Lower leg skin (tissue), 4 donors: ENCODE measurements around the gene KLHL4. TPM values are rescaled to one million over a fixed set of nuclear protein-coding genes. Genes with fewer than 3 reads are reported as not detected.
"Not testable (repeated sequence)": the region's sequence is repeated elsewhere in the genome, so short reads cannot be mapped to it uniquely, and the experiment has no call there.

ENCODE experiments used
- DNase-seq, 2 donors: peaks; one replicate each; pipeline ENCODE4 v3.0.0-alpha.2; 2019; ENCODE audit warnings: low spot score in 2 of 2
- H3K4me3 ChIP-seq: fragments of 200-600 bp; sonication (generic); 2 replicates; pipeline ENCODE4 v1.5.1; 2017; ENCODE audit warnings: mild to moderate bottlenecking, low read depth; ENCODE audit not compliant: poor library complexity, severe bottlenecking
- POLR2A ChIP-seq, 2 donors: fragments of 450-650 bp; IDR thresholded peaks; one replicate each; pipeline ENCODE4 v1.6.1; 2016 to 2017; ENCODE audit warnings: antibody characterized with exemption in 2 of 2, mild to moderate bottlenecking in 1 of 2, moderate library complexity in 1 of 2
- WGBS, 2 donors: methylation state at CpG; one replicate each; pipeline ENCODE4 v1.1.5; 2018; 5-methylcytosine and 5-hydroxymethylcytosine counted together
- intact Hi-C: fragments of 100-400 bp; cut with DNase I; formaldehyde crosslinking; loops from one replicate; pipeline ENCODE4 v1.15.0; 2023; ENCODE audit warnings: low total_unique reads
- total RNA-seq, 4 donors: library from RNA; depleted of rRNA; stranded (reverse); fragments of >200 nt; gene quantifications; one replicate each; pipeline ENCODE4 v1.1.0, GENCODE V29; 2016
- TF ChIP-seq, protein P1 (sequence below), 3 donors: fragments of 450-650 bp; IDR thresholded peaks; one replicate each; pipeline ENCODE4 v1.5.1; 2016; ENCODE audit warnings: antibody characterized with exemption in 3 of 3, mild to moderate bottlenecking in 3 of 3, moderate library complexity in 2 of 3

KLHL4 gene
- total RNA-seq, 4 donors from 2014 or later, result 0.16 to 0.34 (median 0.30) TPM; not detected in 1

DNA sequence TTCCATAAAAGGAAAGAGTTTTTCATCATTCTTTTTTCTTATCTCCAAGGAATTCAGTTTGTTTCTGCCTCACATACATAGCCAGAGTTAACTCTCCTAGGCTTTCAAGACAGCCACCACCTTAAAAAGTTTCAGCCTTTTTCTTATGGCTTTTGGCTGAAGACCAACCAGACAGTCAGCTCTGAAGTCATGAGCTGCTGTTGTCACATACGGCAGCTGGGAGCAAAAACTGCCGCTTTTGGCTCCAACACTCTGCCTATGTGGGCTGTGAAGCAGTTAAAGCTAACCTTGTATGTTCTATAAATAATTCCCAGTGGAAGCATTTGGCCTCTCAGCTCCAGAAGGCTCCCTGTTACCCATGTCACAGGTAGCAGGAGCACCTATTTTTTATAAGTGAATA is 104.1 kb downstream of the KLHL4 start:
- intact Hi-C loops, result no loop called here
- DNase-seq, result no peak
- TF ChIP-seq POLR2A (IDR thresholded peaks at IDR 0.05), result no peak
- TF ChIP-seq, protein P1, sequence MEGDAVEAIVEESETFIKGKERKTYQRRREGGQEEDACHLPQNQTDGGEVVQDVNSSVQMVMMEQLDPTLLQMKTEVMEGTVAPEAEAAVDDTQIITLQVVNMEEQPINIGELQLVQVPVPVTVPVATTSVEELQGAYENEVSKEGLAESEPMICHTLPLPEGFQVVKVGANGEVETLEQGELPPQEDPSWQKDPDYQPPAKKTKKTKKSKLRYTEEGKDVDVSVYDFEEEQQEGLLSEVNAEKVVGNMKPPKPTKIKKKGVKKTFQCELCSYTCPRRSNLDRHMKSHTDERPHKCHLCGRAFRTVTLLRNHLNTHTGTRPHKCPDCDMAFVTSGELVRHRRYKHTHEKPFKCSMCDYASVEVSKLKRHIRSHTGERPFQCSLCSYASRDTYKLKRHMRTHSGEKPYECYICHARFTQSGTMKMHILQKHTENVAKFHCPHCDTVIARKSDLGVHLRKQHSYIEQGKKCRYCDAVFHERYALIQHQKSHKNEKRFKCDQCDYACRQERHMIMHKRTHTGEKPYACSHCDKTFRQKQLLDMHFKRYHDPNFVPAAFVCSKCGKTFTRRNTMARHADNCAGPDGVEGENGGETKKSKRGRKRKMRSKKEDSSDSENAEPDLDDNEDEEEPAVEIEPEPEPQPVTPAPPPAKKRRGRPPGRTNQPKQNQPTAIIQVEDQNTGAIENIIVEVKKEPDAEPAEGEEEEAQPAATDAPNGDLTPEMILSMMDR (IDR thresholded peaks at IDR 0.05), result no peak
- 21 to 33% methylated on average over 2 of the region's 2 CpGs for WGBS, 2 donors
- no peak overlapping the region for H3K4me3 ChIP-seq

DNA sequence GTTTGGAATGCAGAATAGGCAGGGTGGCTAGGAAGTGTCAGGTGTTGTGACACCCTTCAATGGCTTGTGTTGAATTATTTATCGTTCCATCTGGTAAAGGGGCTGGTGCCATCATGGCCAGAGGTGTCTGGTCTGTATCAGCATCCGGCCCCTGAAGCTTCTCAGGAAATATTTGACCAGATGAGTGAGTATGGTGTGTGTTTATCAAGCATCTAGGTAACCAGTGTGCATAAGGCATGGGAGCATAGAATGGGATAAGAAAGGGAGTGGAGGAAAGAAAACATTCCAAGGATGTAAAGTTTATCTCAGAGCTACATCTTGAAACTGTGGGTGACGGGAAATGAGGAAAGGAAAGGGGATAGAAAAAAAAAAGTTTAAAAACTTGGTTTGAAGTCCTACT is 109.4 kb downstream of the KLHL4 start:
- WGBS, 2 donors, result 64 to 78% methylated on average over 3 of the region's 3 CpGs
- intact Hi-C loops, result no loop called here
- DNase-seq, result no peak
- TF ChIP-seq, protein P1 (IDR thresholded peaks at IDR 0.05), result no peak
- no peak for TF ChIP-seq POLR2A (IDR thresholded peaks at IDR 0.05)
- H3K4me3 ChIP-seq, result no peak overlapping the region

DNA sequence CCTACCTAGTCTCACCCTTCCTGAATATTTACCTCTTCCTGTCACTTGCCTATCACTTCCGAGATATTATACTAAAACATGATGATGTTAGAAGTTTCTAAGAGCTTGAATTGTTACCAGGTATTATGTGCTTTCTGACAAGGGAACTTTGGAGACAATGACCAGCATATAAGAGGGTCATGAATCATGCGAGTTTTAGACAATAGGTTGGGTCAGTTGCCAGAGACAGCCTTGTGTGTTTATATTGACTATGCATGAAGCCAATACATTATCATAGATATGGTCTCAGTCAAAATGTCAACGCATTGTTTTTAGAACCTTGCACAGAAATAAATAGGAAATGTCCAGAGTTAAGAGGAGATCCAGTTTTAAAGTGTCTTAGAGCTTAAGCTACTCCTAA is 116.8 kb downstream of the KLHL4 start:
- 62 to 70% methylated on average over 3 of the region's 3 CpGs for WGBS, 2 donors
- no peak overlapping the region for H3K4me3 ChIP-seq
- intact Hi-C loops, result no loop called here
- DNase-seq, result no peak
- TF ChIP-seq, protein P1 (IDR thresholded peaks at IDR 0.05), result no peak
- no peak for TF ChIP-seq POLR2A (IDR thresholded peaks at IDR 0.05)

DNA sequence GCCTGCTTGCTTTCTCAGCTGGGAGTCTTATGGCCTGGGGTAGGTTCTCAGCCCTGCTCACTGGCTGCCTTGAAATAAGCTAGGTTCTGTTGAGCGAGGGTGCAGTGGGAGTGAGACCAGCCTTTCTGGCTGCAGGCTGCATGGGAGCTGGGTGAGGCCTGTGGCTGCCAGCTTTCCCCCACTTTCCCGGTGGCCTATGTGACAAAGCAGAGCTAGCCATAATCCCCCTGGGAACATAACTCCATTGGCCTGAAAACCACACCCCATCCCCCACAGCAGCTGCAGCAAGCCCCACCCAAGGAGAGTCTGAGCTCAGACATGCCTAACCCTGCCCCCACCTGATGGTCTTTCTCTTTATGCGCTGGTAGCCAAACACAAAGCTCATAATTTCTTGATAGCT is 118.9 kb downstream of the KLHL4 start:
- peak in 1 of 2 donors; percentile 70 for DNase-seq
- WGBS, 2 donors, result 75 to 83% methylated on average over 3 of the region's 3 CpGs
- intact Hi-C loops, result no loop called here
- H3K4me3 ChIP-seq, result no peak overlapping the region
- no peak for TF ChIP-seq POLR2A (IDR thresholded peaks at IDR 0.05)
- TF ChIP-seq, protein P1 (IDR thresholded peaks at IDR 0.05), result no peak

DNA sequence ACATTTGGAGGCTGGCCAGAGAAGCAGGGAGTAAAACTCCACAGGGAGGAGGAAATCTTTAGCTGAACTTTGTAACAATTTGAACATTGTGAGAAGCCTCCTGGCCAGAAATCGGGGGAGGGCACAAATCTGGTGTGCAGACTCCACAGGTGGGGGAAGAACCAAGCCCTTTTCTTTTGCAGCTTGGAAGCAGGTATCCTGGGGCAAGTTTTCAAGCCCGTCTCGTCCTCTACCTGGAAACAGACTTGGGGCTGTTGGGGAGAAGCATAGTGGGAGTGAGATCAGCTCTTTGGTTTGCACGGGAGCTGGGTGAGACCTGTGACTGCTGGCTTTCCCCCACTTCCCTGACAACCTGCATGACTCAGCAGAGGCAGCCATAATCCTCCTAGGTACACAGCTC is 123.8 kb downstream of the KLHL4 start:
- 81 to 92% methylated on average over 4 of the region's 4 CpGs for WGBS, 2 donors
- DNase-seq, intact Hi-C loops, H3K4me3 ChIP-seq: not testable (repeated sequence)

DNA sequence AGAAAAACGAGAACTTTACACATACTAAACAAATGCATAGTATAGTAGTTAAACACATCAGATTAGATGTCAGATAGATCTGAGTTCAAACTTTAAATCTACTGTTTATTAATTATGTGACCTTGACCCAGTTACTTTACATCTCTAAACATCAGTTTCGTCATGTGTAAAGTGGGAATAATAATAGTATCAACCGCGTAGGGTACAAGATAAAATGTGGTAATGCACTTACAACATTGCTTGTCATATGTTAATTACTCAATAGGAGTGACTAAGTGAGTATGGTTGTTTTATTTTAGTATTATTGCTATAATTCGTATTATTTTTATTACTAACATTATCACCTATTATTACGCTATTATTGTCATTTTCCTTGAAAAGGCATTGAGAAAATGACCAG is 144.2 kb downstream of the KLHL4 start:
- DNase-seq, result no peak
- no peak overlapping the region for H3K4me3 ChIP-seq
- TF ChIP-seq POLR2A (IDR thresholded peaks at IDR 0.05), result no peak
- TF ChIP-seq, protein P1 (IDR thresholded peaks at IDR 0.05), result no peak
- 70 to 79% methylated on average over 6 of the region's 6 CpGs for WGBS, 2 donors
- intact Hi-C loops, result no loop called here
